ENCODE measurements around the gene LRMDA. TPM values are rescaled to one million over a fixed set of nuclear protein-coding genes. Genes with fewer than 3 reads are reported as not detected.
A peak's percentile ranks its signal among the peaks of the same experiment; 100 is the strongest.

The LRMDA gene
- total and polyA plus RNA-seq, 4 donors, result 12.1 to 40.8 (median 21.6) TPM

DNA sequence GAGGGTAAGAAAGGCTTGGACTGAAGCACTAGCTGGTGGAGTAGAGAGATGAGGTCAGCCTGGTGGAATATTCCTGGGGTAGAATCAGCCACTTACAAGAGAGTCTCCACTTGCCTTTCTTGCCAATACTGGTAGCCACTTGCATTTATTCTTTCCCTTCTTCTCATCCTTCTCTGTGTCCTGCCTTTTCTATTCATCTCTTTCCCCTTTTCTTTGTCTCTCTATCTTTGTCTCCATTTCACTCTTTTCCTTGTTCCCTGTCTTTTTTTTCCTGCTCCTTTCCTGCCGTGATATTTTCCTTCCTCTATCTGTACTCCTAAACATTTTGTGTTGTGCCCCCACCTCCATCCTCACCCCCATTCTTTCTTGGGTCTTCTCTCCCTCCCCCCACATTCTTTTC lies 214.3 kb downstream of the LRMDA start:
- DNase-seq (no peak), ATAC-seq (ENCODE audit: insufficient read depth, low FRiP score) (no peak)
- 86 to 91% methylated on average over 1 of the region's 1 CpG for WGBS, 2 donors
- Histone ChIP-seq H3K27ac (ENCODE audit: low read depth in 1 of 2, low read length in 1 of 2) (no peak overlapping the region), H3K36me3 (ENCODE audit: control insufficient read depth in 4 of 4, insufficient read depth in 4 of 4, low read length in 4 of 4) (no peaks in the 10 kb centered on the region), H3K4me1 (ENCODE audit: control insufficient read depth in 5 of 5, insufficient read depth in 5 of 5, low read length in 5 of 5) (peaks cover 0 to 22% (median 9%) of the 10 kb centered on the region in 5 donors), H3K27me3 (ENCODE audit: control insufficient read depth in 3 of 3, insufficient read depth in 3 of 3, low read length in 2 of 3) (no peaks in the 10 kb centered on the region), H3K9me3 (ENCODE audit: control insufficient read depth in 4 of 4, insufficient read depth in 3 of 4, low read length in 3 of 4) (no peaks in the 10 kb centered on the region), H3K4me3 (no peak overlapping the region), H3K9ac (ENCODE audit: insufficient read depth in 1 of 2, low read length in 2 of 2) (no peak overlapping the region)
- TF ChIP-seq, protein P1, sequence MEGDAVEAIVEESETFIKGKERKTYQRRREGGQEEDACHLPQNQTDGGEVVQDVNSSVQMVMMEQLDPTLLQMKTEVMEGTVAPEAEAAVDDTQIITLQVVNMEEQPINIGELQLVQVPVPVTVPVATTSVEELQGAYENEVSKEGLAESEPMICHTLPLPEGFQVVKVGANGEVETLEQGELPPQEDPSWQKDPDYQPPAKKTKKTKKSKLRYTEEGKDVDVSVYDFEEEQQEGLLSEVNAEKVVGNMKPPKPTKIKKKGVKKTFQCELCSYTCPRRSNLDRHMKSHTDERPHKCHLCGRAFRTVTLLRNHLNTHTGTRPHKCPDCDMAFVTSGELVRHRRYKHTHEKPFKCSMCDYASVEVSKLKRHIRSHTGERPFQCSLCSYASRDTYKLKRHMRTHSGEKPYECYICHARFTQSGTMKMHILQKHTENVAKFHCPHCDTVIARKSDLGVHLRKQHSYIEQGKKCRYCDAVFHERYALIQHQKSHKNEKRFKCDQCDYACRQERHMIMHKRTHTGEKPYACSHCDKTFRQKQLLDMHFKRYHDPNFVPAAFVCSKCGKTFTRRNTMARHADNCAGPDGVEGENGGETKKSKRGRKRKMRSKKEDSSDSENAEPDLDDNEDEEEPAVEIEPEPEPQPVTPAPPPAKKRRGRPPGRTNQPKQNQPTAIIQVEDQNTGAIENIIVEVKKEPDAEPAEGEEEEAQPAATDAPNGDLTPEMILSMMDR (IDR thresholded peaks at IDR 0.05; ENCODE audit: control extremely low read depth, extremely low read depth), result no peak

DNA sequence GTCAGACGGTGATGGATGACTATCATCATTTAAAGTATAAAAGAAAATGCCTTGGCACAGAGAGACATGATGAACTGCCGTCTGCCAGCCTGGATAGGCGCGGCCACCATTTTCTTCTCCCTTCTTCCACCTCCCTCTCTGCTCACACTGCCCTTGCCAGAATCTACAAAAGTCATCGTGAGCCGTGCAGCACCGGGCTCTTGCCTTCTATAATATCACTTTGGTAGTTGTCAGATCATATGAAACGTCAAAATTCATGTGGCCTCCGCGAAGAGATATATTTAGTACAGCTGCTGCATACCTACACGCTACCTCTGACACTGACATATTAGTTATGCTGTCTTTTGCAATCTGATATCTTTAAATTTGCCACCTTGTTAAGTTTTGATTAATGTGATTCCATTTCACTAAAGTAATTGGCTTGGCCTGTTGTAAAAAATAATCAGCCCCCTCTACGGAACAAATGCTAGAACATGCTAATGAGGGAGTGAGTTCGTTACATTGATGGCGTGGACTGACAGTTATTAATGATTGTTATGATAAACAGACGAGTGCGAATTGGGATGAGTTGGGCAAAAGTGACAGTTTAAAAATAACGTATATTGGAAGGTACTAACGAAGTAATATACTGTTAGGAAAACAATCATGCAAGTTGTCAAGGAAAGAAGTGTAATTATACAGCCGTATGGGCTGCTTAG lies 214.9 kb downstream of the LRMDA start:
- Histone ChIP-seq H3K27me3 (ENCODE audit: control insufficient read depth in 3 of 3, insufficient read depth in 3 of 3, low read length in 2 of 3) (no peaks in the 10 kb centered on the region), H3K27ac (ENCODE audit: low read depth in 1 of 2, low read length in 1 of 2) (no peak overlapping the region), H3K4me1 (ENCODE audit: control insufficient read depth in 5 of 5, insufficient read depth in 5 of 5, low read length in 5 of 5) (peaks cover 0 to 26% (median 11%) of the 10 kb centered on the region in 5 donors), H3K9ac (ENCODE audit: insufficient read depth in 1 of 2, low read length in 2 of 2) (no peak overlapping the region), H3K36me3 (ENCODE audit: control insufficient read depth in 4 of 4, insufficient read depth in 4 of 4, low read length in 4 of 4) (no peaks in the 10 kb centered on the region), H3K9me3 (ENCODE audit: control insufficient read depth in 4 of 4, insufficient read depth in 3 of 4, low read length in 3 of 4) (no peaks in the 10 kb centered on the region), H3K4me3 (no peak overlapping the region)
- DNase-seq (no peak), ATAC-seq (ENCODE audit: insufficient read depth, low FRiP score) (no peak)
- 93 to 94% methylated on average over 19 of the region's 19 CpGs for WGBS, 2 donors
- TF ChIP-seq, protein P1 (IDR thresholded peaks at IDR 0.05; ENCODE audit: control extremely low read depth, extremely low read depth), result no peak

DNA sequence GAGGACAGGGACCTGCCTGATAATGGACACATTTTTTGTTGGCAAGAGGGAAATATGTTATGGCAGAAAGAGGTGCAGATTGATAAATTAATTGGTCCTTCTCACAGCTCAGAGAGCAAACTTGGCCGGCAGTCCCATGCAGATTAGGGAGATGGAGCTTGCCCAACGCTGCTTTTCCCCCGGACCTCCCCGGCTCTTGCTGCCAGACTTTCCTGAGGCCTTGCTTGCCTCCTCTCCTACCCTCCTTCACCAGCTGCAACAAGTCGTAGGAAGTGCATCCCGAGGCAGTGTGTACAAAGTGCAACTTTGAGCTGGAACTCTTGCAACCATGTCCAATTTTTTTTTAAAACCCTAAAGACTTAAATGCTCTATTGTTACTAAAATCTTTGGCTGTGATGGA lies 215.5 kb downstream of the LRMDA start:
- Histone ChIP-seq H3K27ac (ENCODE audit: low read depth in 1 of 2, low read length in 1 of 2) (no peak overlapping the region), H3K36me3 (ENCODE audit: control insufficient read depth in 4 of 4, insufficient read depth in 4 of 4, low read length in 4 of 4) (no peaks in the 10 kb centered on the region), H3K27me3 (ENCODE audit: control insufficient read depth in 3 of 3, insufficient read depth in 3 of 3, low read length in 2 of 3) (no peaks in the 10 kb centered on the region), H3K4me1 (ENCODE audit: control insufficient read depth in 5 of 5, insufficient read depth in 5 of 5, low read length in 5 of 5) (peaks cover 0 to 30% (median 13%) of the 10 kb centered on the region in 5 donors), H3K9ac (ENCODE audit: insufficient read depth in 1 of 2, low read length in 2 of 2) (no peak overlapping the region), H3K9me3 (ENCODE audit: control insufficient read depth in 4 of 4, insufficient read depth in 3 of 4, low read length in 3 of 4) (no peaks in the 10 kb centered on the region), H3K4me3 (no peak overlapping the region)
- ATAC-seq (ENCODE audit: insufficient read depth, low FRiP score) (no peak), DNase-seq (peak; percentile 74 to 85 (median 84))
- TF ChIP-seq, protein P1 (IDR thresholded peaks at IDR 0.05; ENCODE audit: control extremely low read depth, extremely low read depth), result no peak
- 73 to 84% methylated on average over 6 of the region's 6 CpGs for WGBS, 2 donors

Measured in lung (tissue), 12 donors.